ENCODE measurements around the gene TMEM266. TPM values are rescaled to one million over a fixed set of nuclear protein-coding genes. Genes with fewer than 3 reads are reported as not detected.

The TMEM266 gene
- total RNA-seq, 2 experiments from 2014 or later: not detected

DNA sequence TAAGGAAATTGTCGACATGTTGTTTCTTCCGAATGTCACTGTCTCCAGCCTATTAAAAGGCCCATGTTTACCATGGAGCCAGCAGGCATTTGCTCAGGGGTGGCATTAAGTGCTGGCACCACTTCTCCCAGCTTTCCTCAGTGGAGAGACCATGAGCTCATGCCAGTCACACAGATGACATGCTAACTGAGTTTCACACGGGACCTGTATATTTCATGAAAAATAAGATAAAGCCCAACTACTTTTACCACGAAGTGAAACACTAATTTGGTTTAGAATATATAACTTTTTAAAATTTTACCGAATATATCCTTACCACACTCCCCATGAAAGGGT lies 158.1 kb downstream of the TMEM266 start:
- Mint-ChIP-seq H3K9me3 (ENCODE audit: insufficient read depth) (no peaks in the 10 kb centered on the region), H3K27me3 (ENCODE audit: low read depth) (no peaks in the 10 kb centered on the region), H3K4me3 (no peak overlapping the region), H3K36me3 (ENCODE audit: low read depth) (peaks cover 26% of the 10 kb centered on the region), H3K27ac (no peak overlapping the region), H3K4me1 (ENCODE audit: low read depth) (peaks cover 11% of the 10 kb centered on the region)
- CTCF ChIA-PET: interaction anchor here (1.0 kb wide), 1 partner anchor 21 kb away, joined by 3 read pairs; no protein-coding TSS in a partner anchor
- no peak for ATAC-seq
- POLR2A ChIA-PET: no interaction called here
- no peak for DNase-seq

DNA sequence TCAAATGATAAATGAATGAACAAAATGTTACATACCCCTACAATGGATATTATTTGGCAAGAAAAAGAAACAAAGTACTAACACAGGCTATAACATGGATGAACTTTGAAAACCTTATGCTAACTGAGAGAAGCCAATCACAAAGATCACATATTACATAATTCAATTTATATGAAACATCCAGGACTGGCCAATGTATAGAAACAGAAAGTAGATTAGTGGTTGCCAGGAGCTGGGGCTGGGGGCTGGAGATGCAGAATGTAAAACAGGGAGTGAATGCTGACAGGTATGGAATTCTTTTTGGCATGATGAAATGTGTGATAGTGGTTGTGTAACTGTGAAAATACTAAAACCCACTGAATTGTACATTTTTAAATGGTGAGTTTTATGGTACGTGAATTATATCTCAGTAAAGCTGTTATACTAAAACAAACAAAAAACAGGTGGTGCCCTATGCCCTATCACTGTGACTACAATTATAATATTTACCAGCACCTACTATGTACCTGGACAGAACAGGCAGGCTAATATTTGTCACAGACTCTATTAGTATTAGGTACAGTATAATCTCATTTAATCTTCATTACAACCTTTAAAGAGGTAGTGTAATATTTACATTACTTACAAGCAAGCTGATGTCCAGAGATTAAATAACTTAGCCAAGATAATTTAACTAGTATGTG lies 161.4 kb downstream of the TMEM266 start:
- Mint-ChIP-seq H3K4me1 (ENCODE audit: low read depth) (peaks cover 11% of the 10 kb centered on the region), H3K9me3 (ENCODE audit: insufficient read depth) (no peaks in the 10 kb centered on the region), H3K4me3 (no peak overlapping the region), H3K27me3 (ENCODE audit: low read depth) (no peaks in the 10 kb centered on the region), H3K27ac (no peak overlapping the region), H3K36me3 (ENCODE audit: low read depth) (peaks cover 37% of the 10 kb centered on the region)
- DNase-seq: no peak
- ChIA-PET POLR2A (interaction anchor here (0.6 kb wide), 1 partner anchor 10 kb away, joined by 3 read pairs; no protein-coding TSS in a partner anchor), CTCF (interaction anchor here (0.8 to 1.2 kb wide), 2 partner anchors 31 to 36 kb away, joined by 3 read pairs; no protein-coding TSS in a partner anchor)
- no peak for ATAC-seq

DNA sequence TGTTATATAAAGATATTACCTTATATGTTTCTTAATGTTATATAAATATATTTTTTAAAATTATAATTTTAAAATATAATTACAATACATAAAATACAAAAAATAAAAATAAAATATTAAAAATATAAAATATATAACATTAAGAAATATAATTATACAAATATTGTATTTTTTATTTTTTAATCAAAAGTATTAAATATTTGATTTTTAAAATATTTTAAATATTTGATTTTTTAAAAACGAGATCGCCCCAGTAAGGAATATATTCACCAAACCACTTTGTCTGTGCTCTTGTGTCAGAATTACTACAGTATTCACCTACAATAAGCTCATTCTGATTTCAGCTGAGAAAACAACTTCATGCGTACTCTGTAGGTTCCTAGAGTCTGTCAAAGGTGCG lies 162.4 kb downstream of the TMEM266 start:
- Mint-ChIP-seq H3K27me3 (ENCODE audit: low read depth) (no peaks in the 10 kb centered on the region), H3K4me1 (ENCODE audit: low read depth) (peaks cover 7% of the 10 kb centered on the region), H3K9me3 (ENCODE audit: insufficient read depth) (no peaks in the 10 kb centered on the region), H3K4me3 (no peak overlapping the region), H3K27ac (no peak overlapping the region), H3K36me3 (ENCODE audit: low read depth) (peaks cover 37% of the 10 kb centered on the region)
- ChIA-PET CTCF (interaction anchor here (0.8 to 1.2 kb wide), 2 partner anchors 32 to 37 kb away, joined by 3 read pairs; no protein-coding TSS in a partner anchor), POLR2A (no interaction called here)
- no peak for ATAC-seq
- DNase-seq: no peak

DNA sequence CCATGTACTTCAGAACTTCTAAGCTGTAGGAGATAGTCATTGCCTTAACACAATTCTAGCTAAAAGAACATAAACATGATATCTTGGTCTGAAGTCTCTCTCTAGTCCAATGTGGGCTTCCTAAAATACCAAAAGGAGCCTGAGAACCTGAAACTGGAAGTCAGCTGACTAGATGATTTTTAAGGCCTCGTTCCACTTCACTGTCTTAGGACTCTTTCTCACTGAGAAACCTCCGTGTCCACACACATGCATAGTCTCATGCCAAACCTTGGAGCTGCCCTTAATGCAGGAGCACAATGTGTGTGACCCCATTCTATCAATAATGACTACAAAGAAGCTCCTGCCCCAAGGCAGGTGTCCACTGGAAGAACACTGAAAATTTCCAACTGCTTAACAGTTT lies 163.7 kb downstream of the TMEM266 start:
- ChIA-PET CTCF (interaction anchor here (0.6 to 1.3 kb wide), 2 partner anchors 10 to 14 kb away, joined by 3 read pairs; no protein-coding TSS in a partner anchor), POLR2A (no interaction called here)
- H3K36me3 Mint-ChIP-seq (ENCODE audit: low read depth): peaks cover 37% of the 10 kb centered on the region
- no peak overlapping the region for H3K4me3 Mint-ChIP-seq
- H3K4me1 Mint-ChIP-seq (ENCODE audit: low read depth): no peaks in the 10 kb centered on the region
- DNase-seq (no peak), ATAC-seq (no peak)
- H3K9me3 Mint-ChIP-seq (ENCODE audit: insufficient read depth): no peaks in the 10 kb centered on the region
- no peaks in the 10 kb centered on the region for H3K27me3 Mint-ChIP-seq (ENCODE audit: low read depth)
- no peak overlapping the region for H3K27ac Mint-ChIP-seq

DNA sequence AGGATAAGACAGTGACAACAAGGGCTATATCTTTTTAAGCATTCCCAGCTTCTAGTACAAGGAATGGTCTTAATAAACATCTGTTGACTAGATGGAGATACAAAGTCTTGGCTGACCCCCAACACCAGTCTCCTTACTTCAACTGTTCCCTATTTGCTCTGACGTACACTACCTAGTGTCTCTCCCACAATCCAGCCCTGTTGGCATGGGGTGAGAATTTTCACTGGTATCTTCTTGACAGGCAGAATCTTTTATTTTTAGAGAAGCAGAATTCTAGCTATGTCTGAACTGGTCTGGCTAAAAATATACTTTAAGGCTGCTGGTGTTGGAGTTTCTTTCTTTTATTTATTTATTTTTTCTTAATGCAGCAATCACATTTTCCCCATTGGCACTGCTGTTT lies 169.5 kb downstream of the TMEM266 start:
- Mint-ChIP-seq H3K27me3 (ENCODE audit: low read depth) (no peaks in the 10 kb centered on the region), H3K4me3 (no peak overlapping the region), H3K4me1 (ENCODE audit: low read depth) (no peaks in the 10 kb centered on the region), H3K36me3 (ENCODE audit: low read depth) (peaks cover 11% of the 10 kb centered on the region), H3K9me3 (ENCODE audit: insufficient read depth) (no peaks in the 10 kb centered on the region), H3K27ac (no peak overlapping the region)
- no peak for DNase-seq
- ChIA-PET CTCF (no interaction called here), POLR2A (interaction anchor here (0.6 kb wide), 1 partner anchor 13 kb away, joined by 3 read pairs; no protein-coding TSS in a partner anchor)
- ATAC-seq: no peak

- Mint-ChIP-seq H3K27ac (no peak overlapping the region), H3K27me3 (ENCODE audit: low read depth) (no peaks in the 10 kb centered on the region), H3K4me3 (no peak overlapping the region), H3K4me1 (ENCODE audit: low read depth) (no peaks in the 10 kb centered on the region), H3K36me3 (ENCODE audit: low read depth) (peaks cover 1% of the 10 kb centered on the region), H3K9me3 (ENCODE audit: insufficient read depth) (no peaks in the 10 kb centered on the region)
- CTCF ChIA-PET: interaction anchor here (0.8 to 2.4 kb wide), 4 partner anchors 10 to 633 kb away, joined by 3 to 14 read pairs (median 4); no protein-coding TSS in a partner anchor
- ATAC-seq: no peak
- no peak for DNase-seq
- POLR2A ChIA-PET: no interaction called here
These were observed 174.1 kb downstream of the TMEM266 start for GRCh38 chr15:76233921-76234320.

DNA sequence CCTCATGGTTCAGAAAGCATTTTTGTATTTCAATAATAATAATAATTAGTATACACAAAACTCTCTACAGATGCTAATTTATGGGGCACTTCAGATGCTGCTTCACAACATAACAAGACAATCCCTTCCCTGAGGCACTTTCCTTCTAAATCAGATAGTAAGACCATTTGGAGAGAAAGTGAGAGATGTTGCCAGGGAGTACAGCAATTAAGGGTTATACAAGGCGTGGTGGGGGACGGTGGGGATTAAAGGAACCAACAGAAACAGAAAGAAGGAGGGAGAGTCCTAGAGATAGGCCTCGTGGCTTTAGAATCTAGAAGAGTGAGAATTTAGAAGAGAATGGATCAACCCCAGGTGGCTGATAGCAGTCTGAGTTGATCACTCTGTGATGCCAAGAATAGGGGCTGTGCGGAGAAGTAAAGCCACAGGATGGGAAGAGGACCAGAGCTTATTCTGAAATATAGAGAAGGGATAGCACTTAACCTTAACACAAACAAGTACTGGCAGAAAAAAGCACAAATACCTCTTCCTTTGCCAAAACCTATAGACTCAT lies 174.6 kb downstream of the TMEM266 start:
- Mint-ChIP-seq H3K4me3 (no peak overlapping the region), H3K27ac (no peak overlapping the region), H3K27me3 (ENCODE audit: low read depth) (no peaks in the 10 kb centered on the region), H3K9me3 (ENCODE audit: insufficient read depth) (no peaks in the 10 kb centered on the region), H3K36me3 (ENCODE audit: low read depth) (peaks cover 1% of the 10 kb centered on the region), H3K4me1 (ENCODE audit: low read depth) (no peaks in the 10 kb centered on the region)
- POLR2A ChIA-PET: no interaction called here
- ATAC-seq: no peak
- CTCF ChIA-PET: interaction anchor here (0.8 to 2.4 kb wide), 4 partner anchors 46 to 632 kb away, joined by 3 to 14 read pairs (median 6); no protein-coding TSS in a partner anchor
- no peak for DNase-seq

DNA sequence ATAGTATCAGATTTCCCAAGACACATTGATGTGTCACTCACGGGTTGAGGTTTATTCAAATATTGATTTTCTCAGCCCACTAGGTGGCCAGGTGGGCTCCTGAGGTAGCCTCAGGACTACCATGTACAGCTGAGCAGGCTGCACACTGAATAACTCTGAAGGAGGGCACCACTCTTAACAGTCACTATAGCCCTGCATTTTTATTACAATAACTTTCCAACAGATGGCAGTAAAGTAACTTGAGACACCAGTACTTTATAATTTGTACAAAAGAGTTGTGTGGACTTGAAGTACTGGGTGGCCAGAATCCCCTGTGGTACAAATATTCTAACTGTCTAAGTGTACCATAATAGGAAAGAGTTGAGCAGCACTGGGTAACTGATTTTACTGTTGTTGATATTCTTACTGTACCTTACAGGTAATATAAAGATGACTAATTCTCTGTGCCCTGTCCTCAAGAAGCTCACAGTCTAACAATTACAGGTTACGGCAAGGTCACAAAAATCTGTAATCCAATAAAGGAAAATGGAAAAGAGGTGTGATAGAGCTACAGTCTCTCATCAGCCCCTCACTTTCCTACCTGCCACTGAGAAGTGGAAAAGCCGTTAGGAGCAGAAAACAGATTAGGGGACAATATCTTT lies 175.5 kb downstream of the TMEM266 start:
- Mint-ChIP-seq H3K4me3 (no peak overlapping the region), H3K36me3 (ENCODE audit: low read depth) (no peaks in the 10 kb centered on the region), H3K27me3 (ENCODE audit: low read depth) (no peaks in the 10 kb centered on the region), H3K9me3 (ENCODE audit: insufficient read depth) (no peaks in the 10 kb centered on the region), H3K4me1 (ENCODE audit: low read depth) (no peaks in the 10 kb centered on the region), H3K27ac (no peak overlapping the region)
- ChIA-PET POLR2A (no interaction called here), CTCF (interaction anchor here (0.6 to 2.8 kb wide), 19 partner anchors 8 to 632 kb away, joined by 3 to 14 read pairs (median 5); no protein-coding TSS in a partner anchor)
- ATAC-seq (peak; percentile 69), DNase-seq (no peak)

DNA sequence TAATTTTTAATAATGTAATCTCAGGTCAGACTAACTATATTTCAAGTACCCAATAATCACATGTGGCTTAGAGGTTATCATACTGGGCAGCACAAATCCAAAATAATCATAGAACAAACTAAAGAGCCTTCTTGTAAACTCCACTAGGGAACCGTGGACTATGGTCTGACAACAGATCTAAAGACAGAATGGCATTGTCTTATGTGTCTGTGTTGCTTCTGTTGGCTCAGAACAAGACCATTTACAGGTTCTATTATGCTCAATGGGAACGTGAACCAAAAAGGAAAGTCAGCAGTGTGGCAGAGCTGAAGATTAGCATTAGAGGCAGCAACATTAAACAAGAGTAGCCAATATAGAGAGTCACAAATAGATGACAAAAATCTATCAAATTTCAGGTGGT lies 176.6 kb downstream of the TMEM266 start:
- no peaks in the 10 kb centered on the region for H3K9me3 Mint-ChIP-seq (ENCODE audit: insufficient read depth)
- H3K36me3 Mint-ChIP-seq (ENCODE audit: low read depth): no peaks in the 10 kb centered on the region
- DNase-seq: no peak
- no peak overlapping the region for H3K27ac Mint-ChIP-seq
- H3K4me3 Mint-ChIP-seq: no peak overlapping the region
- no peaks in the 10 kb centered on the region for H3K27me3 Mint-ChIP-seq (ENCODE audit: low read depth)
- ChIA-PET CTCF (interaction anchor here (0.9 to 2.8 kb wide), 10 partner anchors 7 to 631 kb away, joined by 3 to 14 read pairs (median 5); no protein-coding TSS in a partner anchor), POLR2A (no interaction called here)
- no peak for ATAC-seq
- H3K4me1 Mint-ChIP-seq (ENCODE audit: low read depth): no peaks in the 10 kb centered on the region

DNA sequence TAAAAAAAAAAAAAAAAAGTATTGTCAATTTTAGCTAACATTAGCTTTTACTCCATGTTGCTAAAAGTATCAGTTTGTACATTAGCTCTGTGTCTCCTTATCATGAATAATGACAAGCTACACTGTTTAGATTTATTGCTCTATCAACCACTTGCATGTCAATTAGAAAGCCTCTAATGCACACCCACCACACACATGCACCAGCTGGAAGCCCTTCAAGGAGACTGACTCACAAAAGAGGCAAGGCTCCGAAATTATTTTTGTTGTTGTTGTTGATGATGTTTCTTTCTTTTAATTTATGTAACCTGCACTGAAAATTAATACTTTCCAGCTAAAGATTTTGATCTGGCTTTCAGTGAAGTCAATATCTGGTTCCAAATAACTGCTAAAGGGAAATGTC lies 180.0 kb downstream of the TMEM266 start:
- CTCF ChIA-PET: no interaction called here
- Mint-ChIP-seq H3K4me1 (ENCODE audit: low read depth) (no peaks in the 10 kb centered on the region), H3K36me3 (ENCODE audit: low read depth) (peaks cover 6% of the 10 kb centered on the region), H3K27ac (no peak overlapping the region), H3K9me3 (ENCODE audit: insufficient read depth) (no peaks in the 10 kb centered on the region), H3K4me3 (no peak overlapping the region), H3K27me3 (ENCODE audit: low read depth) (no peaks in the 10 kb centered on the region)
- POLR2A ChIA-PET: no interaction called here
- no peak for DNase-seq
- ATAC-seq: no peak

- Mint-ChIP-seq H3K9me3 (ENCODE audit: insufficient read depth) (no peaks in the 10 kb centered on the region), H3K4me1 (ENCODE audit: low read depth) (no peaks in the 10 kb centered on the region), H3K27me3 (ENCODE audit: low read depth) (no peaks in the 10 kb centered on the region), H3K27ac (no peak overlapping the region), H3K4me3 (no peak overlapping the region), H3K36me3 (ENCODE audit: low read depth) (peaks cover 8% of the 10 kb centered on the region)
- no peak for ATAC-seq
- POLR2A ChIA-PET: no interaction called here
- CTCF ChIA-PET: interaction anchor here (1.1 to 1.4 kb wide), 3 partner anchors 10 to 1298 kb away, joined by 3 to 5 read pairs (median 4); no protein-coding TSS in a partner anchor
- DNase-seq: no peak
These were observed 185.4 kb downstream of the TMEM266 start for GRCh38 chr15:76245072-76245610.

- DNase-seq (no peak), ATAC-seq (no peak)
- H3K27me3 Mint-ChIP-seq (ENCODE audit: low read depth): no peaks in the 10 kb centered on the region
- no peaks in the 10 kb centered on the region for H3K9me3 Mint-ChIP-seq (ENCODE audit: insufficient read depth)
- H3K36me3 Mint-ChIP-seq (ENCODE audit: low read depth): peaks cover 14% of the 10 kb centered on the region
- no peaks in the 10 kb centered on the region for H3K4me1 Mint-ChIP-seq (ENCODE audit: low read depth)
- H3K4me3 Mint-ChIP-seq: no peak overlapping the region
- ChIA-PET CTCF (no interaction called here), POLR2A (no interaction called here)
- H3K27ac Mint-ChIP-seq: no peak overlapping the region
These were observed 191.9 kb downstream of the TMEM266 start for GRCh38 chr15:76251717-76252116.
